NCI-H446 (cell line): ENCODE measurements around the gene SERPINB10.
"Not testable (repeated sequence)": the region's sequence is repeated elsewhere in the genome, so short reads cannot be mapped to it uniquely, and the experiment has no call there.

Experiments
- DNase-seq, 2 experiments: peaks; one replicate each; lab custom pipeline; 2025; lab: John Stamatoyannopoulos, UW

SERPINB10 gene

DNA sequence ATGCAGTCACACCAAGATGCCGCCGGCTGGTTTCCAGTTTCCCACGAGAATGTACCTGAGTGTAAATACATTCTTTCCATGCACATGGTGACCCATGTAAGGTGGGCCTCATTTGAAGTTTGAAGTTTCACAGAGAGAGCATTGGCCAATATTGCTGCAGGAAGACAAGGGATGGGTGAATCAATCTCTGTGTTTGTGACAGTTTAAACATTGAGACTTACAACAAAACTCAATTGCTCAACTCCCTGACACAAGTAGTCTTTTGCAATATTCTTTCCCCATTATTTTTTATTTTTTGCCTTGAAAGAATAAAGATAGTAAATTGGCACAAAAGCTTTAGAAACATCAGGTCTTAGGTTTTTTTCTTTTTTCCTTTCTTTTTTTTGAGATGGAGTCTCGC lies 15.2 kb upstream of the SERPINB10 start:
- DNase-seq = no peak

DNA sequence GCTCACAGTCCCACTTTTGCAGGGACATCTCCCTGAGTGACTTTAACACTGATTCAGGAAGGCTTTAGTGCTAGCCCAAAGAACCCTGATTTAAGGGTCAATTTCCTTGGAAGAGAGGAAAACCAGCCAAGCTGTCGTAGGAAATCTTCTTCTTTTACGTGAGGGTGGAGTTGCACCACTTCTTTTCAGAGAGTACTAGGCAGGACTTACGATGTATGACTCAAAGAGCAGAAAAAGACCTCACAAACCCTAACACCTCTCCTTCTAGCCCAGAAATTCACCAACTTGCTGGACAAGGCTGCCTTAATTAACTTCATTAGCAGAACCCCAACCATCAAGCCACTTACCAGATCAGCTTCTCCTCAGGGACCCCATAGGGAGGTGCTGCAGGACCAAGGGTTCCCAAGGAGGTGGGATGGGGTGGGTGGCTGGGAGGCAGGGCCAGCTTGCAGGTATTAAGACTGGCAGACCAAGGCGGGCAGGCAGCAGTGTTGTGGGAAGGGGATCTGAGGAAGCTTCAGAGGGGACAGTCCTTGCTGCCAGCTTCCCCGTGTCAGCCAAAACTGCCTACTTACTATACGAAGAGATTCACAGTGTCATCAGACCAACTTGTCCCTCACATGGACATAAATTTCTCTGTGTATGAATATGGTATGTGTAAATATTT lies 13.5 kb upstream of the SERPINB10 start:
- DNase-seq = no peak

DNA sequence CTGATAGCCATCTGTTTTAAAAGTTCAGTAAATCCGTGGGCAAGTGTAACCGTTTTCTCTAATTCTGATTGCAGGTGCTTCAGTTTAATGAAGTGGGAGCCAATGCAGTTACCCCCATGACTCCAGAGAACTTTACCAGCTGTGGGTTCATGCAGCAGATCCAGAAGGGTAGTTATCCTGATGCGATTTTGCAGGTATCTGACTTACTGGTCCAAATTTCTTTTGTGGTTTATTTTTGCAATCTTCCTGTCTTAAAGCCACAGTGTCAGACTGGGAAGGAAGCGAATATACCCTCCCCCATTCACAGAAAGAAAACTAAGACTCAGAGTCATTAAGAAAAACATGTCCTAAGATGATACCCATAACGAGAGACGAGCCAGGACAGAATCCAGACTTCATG lies 12.6 kb upstream of the SERPINB10 start:
- DNase-seq = no peak

DNA sequence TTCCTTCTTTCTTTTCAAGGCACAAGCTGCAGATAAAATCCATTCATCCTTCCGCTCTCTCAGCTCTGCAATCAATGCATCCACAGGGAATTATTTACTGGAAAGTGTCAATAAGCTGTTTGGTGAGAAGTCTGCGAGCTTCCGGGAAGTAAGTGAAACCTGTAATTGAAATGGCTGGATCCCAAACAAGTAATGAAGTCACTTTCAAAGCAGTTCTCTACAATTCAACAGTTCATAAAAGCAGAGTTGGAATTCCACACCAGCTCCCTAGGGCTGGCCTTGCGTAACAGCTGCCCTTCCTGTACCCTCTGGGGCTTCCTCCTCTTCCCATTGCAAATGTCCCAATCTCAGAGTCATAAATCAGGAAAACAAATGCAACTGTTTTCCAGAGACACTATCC lies 10.7 kb upstream of the SERPINB10 start:
- DNase-seq = no peak

DNA sequence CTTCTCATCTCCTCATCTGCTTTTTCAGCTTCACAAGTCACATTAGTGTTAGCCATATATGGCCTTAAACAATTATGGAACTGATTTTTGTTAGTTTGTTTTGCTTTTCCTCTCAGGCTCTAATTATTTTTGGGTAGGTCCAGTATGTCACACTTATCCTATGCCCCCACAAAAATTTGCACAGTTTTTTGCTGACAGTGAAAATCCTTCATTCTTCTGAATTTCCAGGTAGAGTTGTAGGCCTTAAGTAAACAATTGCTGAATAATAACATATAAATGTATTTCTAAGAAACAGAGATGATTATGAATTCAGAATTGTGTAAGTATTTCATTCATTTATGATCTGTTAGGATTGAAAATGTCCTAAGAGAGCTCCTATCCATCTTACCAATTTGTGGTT lies 8.6 kb upstream of the SERPINB10 start:
- no peak for DNase-seq

DNA sequence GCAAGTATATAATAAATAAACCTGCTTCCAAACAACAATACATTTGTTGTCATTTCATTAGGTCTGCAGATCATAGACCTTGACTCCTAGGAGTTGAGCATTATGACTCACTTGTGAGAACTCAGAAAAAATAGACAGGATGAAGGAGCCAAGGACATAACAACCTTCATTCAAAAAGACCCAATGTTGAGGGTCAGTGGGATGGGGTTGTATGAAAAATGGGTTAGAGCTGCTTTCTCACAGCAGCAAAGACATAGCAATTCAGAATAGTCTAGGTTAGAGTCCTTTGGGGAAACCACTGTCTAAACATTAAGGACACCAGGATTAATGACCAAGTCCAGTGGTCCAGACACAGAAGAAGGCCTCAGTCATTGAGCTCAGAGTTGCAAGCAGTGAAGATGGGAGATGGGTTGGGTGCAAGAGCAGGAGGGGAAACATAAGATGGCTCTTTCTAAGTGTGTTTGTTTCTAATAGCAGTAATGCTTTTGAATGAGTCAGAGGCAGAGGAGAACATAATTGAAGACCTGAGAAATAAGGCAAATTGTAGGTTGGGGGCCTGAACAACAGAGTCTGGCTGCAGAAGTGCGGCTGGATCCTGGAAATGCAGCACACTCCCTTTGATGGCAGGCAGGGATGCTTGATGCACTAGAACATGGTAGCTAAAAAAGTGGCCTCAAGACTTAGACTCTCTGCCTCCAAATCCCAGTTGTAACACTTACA lies 3.7 kb upstream of the SERPINB10 start:
- DNase-seq = no peak

DNA sequence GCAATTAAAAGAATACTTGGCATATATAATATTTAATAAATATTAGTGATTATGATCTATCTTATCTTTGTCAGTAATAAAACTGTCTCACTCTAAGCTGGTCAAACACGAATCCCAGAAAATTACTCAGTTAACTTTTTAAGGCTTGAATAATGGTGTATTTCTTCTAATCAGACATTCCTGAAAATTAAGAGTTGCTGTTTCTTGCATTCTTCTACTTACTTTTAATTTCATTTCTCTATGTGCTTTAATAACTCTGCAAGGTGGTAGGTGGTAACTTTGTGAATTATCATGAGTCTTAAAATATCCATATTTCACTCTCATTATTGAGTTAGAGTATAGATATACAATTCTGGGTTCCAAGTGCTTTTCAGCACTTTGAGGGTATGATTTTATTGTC lies 3.1 kb upstream of the SERPINB10 start:
- DNase-seq = no peak

DNA sequence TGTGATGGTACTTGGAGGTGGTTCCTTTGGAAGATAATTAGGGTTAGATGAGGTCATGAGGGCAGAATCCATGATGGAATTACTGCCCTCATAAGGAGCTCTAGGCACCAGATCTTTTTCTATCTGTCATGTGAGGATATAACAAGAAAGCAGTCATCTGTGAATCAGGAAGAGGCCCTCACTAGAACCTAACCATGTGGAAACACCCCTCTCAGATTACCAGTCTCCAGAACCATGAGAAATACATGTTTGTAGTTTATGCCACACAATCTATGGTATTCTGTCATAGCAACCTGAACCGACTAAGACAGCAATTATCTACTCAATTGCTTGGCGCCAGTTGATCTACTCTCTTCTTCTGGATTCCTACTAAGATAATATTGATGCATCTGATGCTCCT lies 2.4 kb upstream of the SERPINB10 start:
- no peak for DNase-seq

DNA sequence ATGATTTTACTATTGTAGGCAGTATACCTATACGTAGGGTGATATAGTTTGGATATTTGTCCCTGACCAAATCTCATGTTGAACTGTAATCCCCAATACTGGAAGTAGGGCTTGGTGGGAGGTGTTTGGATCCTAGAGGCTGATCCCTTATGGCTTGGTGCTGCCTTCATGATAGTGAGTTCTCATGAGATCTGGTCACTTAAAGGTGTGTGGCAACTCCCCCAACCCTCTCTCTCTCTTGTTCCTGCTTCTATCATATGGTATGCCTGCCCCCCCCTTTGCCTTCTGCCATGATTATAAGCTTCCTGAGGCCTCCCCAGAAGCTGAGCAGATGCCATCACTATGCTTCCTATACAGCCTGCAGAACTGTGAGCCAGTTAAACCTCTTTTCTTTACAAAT lies 1.7 kb upstream of the SERPINB10 start:
- no peak for DNase-seq

DNA sequence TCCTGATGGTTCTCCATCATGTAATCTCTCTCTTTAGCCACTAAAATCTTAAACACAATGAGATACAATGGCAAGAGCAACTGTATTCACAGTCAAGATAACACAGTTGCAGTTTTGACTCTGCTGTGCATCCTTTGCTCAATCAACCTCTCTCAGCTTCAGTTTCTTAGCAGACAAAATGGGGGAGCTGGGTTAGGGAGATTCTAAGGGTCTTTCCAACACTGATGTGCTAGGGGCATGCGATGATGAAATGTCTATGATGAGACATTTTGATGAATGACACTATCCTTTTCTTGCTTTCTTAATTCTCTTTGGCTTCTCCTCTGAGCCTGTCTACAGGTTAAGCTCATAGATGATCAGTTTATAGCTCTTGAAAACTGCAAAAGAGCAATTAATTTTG lies 1.1 kb downstream of the SERPINB10 start:
- no peak for DNase-seq

DNA sequence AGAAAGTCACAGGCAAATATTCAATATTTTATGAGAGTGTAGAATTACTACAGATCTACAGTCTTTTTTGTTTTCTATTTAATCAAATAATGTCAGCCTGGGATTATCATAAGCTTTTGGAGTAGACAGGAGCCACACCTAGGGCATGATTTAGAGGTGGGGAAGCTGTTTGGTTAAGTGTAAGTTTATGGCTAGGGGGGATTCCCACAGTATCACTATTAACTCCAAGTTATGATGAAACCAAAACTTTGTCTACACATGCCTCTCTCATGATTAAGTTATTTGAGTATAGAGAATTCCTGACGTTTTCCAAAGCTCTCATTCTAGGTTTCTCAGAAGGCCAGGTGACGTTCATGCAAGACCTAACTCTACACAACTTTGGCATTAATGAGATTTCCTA lies 2.1 kb downstream of the SERPINB10 start:
- no peak for DNase-seq

DNA sequence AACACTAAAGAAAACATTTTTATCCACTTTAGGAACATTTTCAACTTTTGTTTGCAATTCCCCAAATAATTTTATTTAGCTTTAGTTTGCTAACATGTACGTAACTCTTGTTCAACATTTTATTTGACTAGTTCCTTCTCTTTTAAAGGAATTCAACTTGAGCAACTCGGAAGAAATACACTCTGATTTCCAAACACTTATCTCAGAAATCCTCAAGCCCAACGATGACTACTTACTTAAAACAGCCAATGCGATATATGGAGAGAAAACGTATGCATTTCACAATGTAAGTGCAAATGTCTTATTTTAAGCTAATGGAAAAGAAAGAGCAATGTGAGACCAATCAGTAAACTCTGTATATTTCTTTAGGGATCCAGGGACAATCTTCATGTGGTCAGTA lies 10.1 kb downstream of the SERPINB10 start:
- DNase-seq = no peak

DNA sequence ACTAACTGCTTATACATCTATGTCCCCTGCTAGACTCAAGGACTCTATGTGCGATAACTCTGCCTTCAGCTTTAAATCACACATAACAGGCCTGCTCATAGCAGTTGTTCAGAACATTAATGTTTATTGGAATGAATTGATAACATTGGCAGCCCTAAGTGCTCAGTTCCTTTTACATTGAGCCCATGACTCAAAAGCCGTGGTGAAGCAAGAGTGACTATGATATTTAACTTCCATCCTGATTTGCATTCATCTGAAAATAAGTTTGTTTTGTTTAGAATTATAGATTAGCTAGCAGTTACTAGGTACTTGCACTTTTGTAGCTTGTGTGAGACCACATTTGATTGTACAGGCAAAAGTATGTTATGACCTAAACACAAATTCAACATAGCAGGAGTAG lies 14.3 kb downstream of the SERPINB10 start:
- no peak for DNase-seq

DNA sequence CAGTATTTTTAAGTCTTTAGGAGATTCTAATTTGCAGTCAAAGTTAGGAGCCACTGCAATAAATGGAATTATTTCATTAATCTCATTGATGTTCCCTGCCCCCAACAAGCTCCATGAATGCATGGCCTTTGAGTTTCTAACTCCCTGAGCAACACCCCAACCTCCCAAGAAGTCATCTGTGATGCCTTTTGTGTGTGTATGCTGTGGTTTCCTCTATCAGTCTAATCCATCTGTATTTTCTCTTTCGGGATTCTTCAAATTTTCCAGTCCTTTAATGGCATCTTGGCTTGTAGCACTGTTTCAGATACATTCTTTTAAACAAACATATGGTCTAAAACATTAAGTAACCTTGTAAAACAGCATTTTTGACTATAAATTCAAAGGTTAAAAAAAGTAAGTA lies 16.8 kb downstream of the SERPINB10 start:
- no peak for DNase-seq

DNA sequence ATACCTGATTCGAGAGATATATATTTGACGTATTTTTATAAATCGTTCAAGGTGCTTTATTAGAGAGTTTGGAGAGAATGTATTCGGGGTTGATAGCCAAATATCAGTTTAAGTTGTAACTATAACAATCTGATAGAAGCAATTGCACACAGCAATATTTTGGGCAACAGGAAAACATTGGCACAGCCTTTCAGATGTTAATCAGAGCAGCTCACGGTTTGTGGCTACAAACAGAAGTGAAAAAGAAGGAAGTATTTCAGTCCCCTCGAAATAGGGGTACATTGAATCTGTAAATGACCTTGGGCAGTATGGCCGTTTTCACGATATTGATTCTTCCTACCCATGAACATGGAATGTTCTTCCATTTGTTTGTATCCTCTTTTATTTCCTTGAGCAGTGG lies 20.6 kb downstream of the SERPINB10 start:
- no peak for DNase-seq

DNA sequence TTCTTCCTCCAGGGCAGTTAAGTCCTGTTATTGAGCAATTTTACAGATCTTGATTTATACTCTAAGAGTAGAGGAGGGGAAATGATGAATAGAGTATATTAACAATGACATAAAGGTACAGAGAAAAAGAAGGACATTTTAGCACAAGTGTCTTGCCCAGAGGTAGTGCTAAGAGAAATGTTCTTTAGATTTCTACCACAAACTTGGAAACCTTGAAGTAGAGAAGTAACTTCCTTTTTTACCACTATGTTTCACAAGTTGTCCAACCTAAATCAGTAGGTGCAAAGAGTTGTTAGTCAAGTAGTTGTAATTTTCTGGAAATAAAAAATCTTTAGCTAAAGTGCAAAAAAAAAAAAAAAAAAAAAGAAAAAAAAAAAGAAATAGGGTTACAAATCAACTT lies 21.6 kb downstream of the SERPINB10 start:
- DNase-seq = not testable (repeated sequence)

DNA sequence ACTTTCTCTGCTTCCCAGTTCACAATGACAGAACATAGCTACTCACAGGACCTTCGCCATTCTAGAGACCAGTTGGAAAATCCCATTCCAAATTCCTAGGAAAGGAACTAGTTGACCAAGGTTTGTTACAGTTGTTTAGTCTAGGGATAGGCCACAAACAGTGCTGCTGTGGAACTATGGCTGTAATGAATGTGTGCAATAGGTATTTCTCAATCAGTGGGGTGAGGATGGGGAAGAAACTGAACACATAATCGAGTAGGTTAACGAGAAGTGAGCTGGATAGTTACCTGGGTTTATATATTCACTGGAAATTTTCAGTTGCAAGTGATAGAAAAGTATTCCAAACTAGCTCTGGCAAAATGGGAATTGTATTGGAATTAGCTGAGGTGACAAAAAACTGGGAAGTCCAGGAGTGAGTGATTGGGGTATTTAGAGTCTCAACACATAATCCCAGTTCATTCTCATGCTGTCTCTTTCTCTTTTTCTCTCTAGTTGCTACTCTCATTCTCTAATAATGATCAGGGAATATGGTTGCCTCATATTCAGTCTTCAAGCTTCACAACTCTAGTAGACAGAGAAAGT lies 23.1 kb downstream of the SERPINB10 start:
- DNase-seq = no peak

DNA sequence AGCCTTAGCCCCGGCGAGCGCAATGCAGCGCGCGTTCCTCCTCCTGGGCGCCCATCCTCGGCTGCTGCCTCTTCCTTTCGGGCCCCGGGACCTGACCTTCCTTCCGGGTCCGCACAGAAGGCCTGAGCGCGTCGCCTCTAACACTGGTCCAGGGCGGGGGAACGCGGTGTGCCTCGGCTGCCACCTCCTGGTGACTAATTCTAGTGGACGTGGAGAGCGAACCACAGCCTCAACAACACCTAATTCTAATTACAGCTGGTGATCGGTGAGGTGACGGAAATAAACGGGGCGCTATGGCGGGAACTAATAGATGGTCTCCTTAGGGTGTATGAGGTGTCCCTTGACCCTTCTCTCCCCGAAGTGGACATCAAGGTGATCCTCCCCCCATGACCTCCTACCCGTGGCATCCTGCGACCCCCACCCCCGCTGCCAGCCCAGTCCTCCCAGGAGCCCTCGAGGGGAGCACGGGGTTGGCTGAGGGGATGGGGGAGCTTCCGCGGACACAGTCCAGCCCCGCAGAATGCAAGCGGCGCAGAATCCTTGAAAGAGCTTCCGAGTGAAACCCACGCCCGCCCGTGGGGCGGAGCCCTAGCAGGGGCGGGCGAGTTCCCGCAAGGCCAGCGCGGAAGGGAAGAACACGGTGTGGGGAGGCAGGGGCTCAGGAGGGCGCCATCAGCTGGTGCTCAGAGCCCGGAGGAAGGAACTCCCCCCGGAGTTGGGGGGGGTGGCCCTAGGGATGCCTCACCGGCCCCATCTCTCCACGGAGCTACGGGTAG lies 28.6 kb downstream of the SERPINB10 start:
- peak in 1 of 2 experiments; percentile 43 for DNase-seq

DNA sequence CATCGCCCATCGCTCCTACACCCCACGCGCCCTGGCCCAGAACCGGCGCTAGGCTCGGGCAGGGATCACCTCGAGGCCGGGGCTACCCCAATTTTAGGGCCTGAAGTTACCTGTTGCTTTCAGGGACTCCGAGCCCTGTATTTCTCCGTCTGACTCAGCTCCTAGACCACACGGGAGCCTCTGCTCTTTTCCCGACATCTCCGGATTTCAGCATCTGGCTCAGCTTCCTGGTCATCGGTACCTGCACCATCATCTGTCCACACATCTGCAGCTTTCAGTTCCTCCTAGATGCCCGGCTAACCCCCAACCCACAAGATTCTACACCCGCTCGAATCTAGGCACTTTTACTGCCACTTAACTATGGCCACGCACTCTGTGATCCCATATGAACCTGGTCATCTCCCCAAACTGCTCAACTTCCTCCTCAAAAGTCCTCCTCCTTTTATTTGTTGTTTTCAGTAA lies 29.2 kb downstream of the SERPINB10 start:
- no peak for DNase-seq

DNA sequence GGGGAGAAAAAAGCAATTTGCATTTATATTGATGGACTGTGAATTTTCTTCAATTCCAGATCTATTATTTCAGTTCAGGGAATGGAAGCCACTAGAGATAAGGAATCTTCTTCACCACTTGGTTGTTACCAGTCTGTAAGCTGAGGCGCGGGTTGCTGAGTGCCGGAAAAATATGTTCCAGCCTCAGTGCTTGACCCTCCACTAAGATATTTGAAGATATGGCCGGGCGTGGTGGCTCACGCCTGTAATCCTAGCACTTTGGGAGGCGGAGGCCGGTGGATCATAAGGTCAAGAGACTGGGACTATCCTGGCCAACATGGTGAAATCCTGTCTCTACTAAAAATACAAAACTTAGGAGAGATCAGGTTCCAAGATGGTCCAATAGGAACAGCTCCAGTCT lies 32.2 kb downstream of the SERPINB10 start:
- no peak for DNase-seq

DNA sequence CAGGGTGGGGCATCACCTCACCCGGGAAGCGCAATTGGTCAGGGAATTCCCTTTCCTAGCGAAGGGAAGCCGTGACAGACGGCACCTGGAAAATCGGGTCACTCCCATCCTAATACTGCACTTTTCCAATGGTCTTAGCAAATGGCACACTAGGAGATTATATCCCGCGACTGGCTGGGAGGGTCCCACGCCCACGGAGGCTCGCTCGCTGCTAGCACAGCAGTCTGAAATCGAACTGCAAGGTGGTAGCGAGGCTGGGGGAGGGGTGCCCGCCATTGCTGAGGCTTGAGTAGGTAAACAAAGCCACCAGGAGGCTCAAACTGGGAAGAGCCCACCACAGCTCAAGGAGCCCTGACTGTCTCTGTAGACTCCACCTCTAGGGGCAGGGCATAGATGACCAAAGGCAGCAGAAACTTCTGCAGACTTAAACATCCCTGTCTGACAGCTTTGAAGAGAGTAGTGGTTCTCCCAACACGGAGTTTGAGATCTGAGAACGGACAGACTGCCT lies 32.8 kb downstream of the SERPINB10 start:
- not testable (repeated sequence) for DNase-seq

DNA sequence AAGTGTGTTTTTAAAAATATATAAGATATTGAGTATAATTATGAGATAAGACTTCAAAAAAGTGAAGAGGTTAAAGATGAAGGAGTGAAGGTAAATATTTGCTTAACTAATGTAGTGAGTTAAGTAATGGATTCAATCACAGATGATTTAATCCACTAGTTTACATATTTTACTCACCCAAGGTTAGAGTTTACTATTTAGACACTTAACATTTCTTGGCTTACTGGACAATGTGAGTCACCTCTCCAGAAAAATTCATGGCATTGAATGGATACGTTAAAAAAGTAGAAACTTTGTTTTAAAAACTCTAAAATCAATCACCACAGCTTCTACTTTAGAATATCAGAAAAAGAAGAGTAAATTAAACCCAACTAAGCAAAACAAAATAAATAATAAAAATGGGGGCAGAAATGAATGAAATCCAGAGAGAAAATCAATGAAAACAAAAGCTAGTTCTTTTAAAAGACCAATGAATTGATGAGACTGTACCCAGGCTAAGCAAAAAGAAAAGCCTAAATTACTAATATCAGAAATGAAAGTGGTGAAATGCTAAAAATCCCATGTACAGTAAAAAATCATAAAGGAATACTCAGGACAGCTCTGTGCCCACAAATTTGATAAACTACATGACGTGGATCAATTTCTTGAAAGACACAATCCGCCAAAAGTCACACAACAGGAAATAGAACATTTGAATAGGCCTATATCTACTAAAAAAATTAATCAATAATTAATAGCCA lies 39.5 kb downstream of the SERPINB10 start:
- DNase-seq = no peak
